Pons (tissue), 1 donor: ENCODE data around the gene EGFL7.
"Not testable (repeated sequence)": the region's sequence is repeated elsewhere in the genome, so short reads cannot be mapped to it uniquely, and the experiment has no call there.

Experiments used
- DNase-seq: peaks from one replicate; pipeline ENCODE4 v3.0.0-alpha.2; 2016; ENCODE audit warnings: low spot score

The EGFL7 gene

GRCh38 chr9:136624184-136624951, 38.3 kb upstream of the EGFL7 start:
- no peak for DNase-seq

- peak; percentile 56 for DNase-seq
Observed at GRCh38 chr9:136625101-136626065, 37.3 kb upstream of the EGFL7 start.

GRCh38 chr9:136626066-136626725, 36.5 kb upstream of the EGFL7 start:
- DNase-seq, result no peak

- no peak for DNase-seq
Observed at GRCh38 chr9:136626740-136627642, 35.7 kb upstream of the EGFL7 start.

GRCh38 chr9:136627703-136628102, 35.0 kb upstream of the EGFL7 start:
- DNase-seq, result no peak

GRCh38 chr9:136628268-136628667, 34.4 kb upstream of the EGFL7 start:
- DNase-seq, result no peak

- DNase-seq, result no peak
Observed at GRCh38 chr9:136629001-136629878, 33.5 kb upstream of the EGFL7 start.

- DNase-seq, result no peak
Observed at GRCh38 chr9:136629879-136630661, 32.6 kb upstream of the EGFL7 start.

GRCh38 chr9:136630662-136630992, 32.1 kb upstream of the EGFL7 start:
- no peak for DNase-seq

GRCh38 chr9:136631038-136632000, 31.4 kb upstream of the EGFL7 start:
- DNase-seq, result peak; percentile 63

GRCh38 chr9:136632072-136632471, 30.6 kb upstream of the EGFL7 start:
- not testable (repeated sequence) for DNase-seq

- DNase-seq, result not testable (repeated sequence)
Observed at GRCh38 chr9:136632491-136633106, 30.1 kb upstream of the EGFL7 start.

- no peak for DNase-seq
Observed at GRCh38 chr9:136634904-136635303, 27.8 kb upstream of the EGFL7 start.

GRCh38 chr9:136640171-136641111, 22.3 kb upstream of the EGFL7 start:
- DNase-seq, result no peak

GRCh38 chr9:136642439-136642921, 20.2 kb upstream of the EGFL7 start:
- no peak for DNase-seq

- no peak for DNase-seq
Observed at GRCh38 chr9:136643596-136644342, 18.9 kb upstream of the EGFL7 start.
